AG04449 (cell line): ENCODE data around the gene CLDN7.

Source experiments
- CTCF ChIA-PET: fragments of 350-600 bp; formaldehyde crosslinking; extraction: SDS; loops from one replicate; lab custom pipeline; 2021; ENCODE audit warnings: antibody characterized with exemption; lab: Yijun Ruan, JAX
- POLR2A ChIA-PET: fragments of 400-600, 350-600 bp; formaldehyde crosslinking; extraction: SDS; loops from one replicate; lab custom pipeline; 2020; ENCODE audit warnings: antibody characterized with exemption, inconsistent platforms; lab: Yijun Ruan, JAX
- DNase-seq: peaks from one replicate; pipeline ENCODE4 v3.0.0-alpha.2; 2010; ENCODE audit warnings: low read depth, low spot score
- H3K4me3 ChIP-seq: 2 replicates; pipeline ENCODE4 v1.5.1; 2011; ENCODE audit warnings: low read depth, mild to moderate bottlenecking, control low read depth, low read length
- TF ChIP-seq, protein P1 (sequence below): IDR thresholded peaks from one replicate; pipeline ENCODE4 v1.5.1; 2011; ENCODE audit warnings: mild to moderate bottlenecking, moderate library complexity, low read length, control low read depth, inconsistent platforms; ENCODE audit not compliant: insufficient read depth; ENCODE audit errors: missing control alignments

The CLDN7 gene

GRCh38 chr17:7237266-7237760, 25.0 kb downstream of the CLDN7 start:
- TF ChIP-seq, protein P1, sequence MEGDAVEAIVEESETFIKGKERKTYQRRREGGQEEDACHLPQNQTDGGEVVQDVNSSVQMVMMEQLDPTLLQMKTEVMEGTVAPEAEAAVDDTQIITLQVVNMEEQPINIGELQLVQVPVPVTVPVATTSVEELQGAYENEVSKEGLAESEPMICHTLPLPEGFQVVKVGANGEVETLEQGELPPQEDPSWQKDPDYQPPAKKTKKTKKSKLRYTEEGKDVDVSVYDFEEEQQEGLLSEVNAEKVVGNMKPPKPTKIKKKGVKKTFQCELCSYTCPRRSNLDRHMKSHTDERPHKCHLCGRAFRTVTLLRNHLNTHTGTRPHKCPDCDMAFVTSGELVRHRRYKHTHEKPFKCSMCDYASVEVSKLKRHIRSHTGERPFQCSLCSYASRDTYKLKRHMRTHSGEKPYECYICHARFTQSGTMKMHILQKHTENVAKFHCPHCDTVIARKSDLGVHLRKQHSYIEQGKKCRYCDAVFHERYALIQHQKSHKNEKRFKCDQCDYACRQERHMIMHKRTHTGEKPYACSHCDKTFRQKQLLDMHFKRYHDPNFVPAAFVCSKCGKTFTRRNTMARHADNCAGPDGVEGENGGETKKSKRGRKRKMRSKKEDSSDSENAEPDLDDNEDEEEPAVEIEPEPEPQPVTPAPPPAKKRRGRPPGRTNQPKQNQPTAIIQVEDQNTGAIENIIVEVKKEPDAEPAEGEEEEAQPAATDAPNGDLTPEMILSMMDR, result no peak
- ChIA-PET CTCF (interaction anchor here (1.2 to 1.5 kb wide), 2 partner anchors 17 to 191 kb away, joined by 3 read pairs; no protein-coding TSS in a partner anchor), POLR2A (interaction anchor here (0.6 to 3.1 kb wide), 3 partner anchors 17 to 124 kb away, joined by 3 to 23 read pairs (median 3); partner anchors contain the start of genes ACADVL and DLG4)
- no peak for DNase-seq
- peak overlapping the region; percentile 84 for H3K4me3 ChIP-seq

GRCh38 chr17:7236808-7237207, 25.5 kb downstream of the CLDN7 start:
- CTCF ChIA-PET, result interaction anchor here (1.2 to 1.5 kb wide), 2 partner anchors 16 to 191 kb away, joined by 3 read pairs; no protein-coding TSS in a partner anchor
- TF ChIP-seq, protein P1, result no peak

GRCh38 chr17:7235693-7236665, 26.3 kb downstream of the CLDN7 start:
- ChIA-PET POLR2A (interaction anchor here (0.7 to 5.2 kb wide), 2 partner anchors 14 to 16 kb away, joined by 3 to 82 read pairs; partner anchors contain the start of genes ACADVL and DLG4), CTCF (interaction anchor here (1.2 to 1.5 kb wide), 2 partner anchors 15 to 190 kb away, joined by 3 read pairs; no protein-coding TSS in a partner anchor)
- DNase-seq, result no peak
- TF ChIP-seq, protein P1, result no peak
- H3K4me3 ChIP-seq, result no peak overlapping the region; the same call in 1 of the 2 replicates

More at GRCh38 chr17:7236808-7237207, 25.5 kb downstream of the CLDN7 start:
- POLR2A ChIA-PET, result interaction anchor here (0.7 kb wide), 2 partner anchors 16 to 22 kb away, joined by 3 read pairs; no protein-coding TSS in a partner anchor
- DNase-seq, result no peak
- peak overlapping the region; percentile 84; the same call in 1 of the 2 replicates for H3K4me3 ChIP-seq

DNA sequence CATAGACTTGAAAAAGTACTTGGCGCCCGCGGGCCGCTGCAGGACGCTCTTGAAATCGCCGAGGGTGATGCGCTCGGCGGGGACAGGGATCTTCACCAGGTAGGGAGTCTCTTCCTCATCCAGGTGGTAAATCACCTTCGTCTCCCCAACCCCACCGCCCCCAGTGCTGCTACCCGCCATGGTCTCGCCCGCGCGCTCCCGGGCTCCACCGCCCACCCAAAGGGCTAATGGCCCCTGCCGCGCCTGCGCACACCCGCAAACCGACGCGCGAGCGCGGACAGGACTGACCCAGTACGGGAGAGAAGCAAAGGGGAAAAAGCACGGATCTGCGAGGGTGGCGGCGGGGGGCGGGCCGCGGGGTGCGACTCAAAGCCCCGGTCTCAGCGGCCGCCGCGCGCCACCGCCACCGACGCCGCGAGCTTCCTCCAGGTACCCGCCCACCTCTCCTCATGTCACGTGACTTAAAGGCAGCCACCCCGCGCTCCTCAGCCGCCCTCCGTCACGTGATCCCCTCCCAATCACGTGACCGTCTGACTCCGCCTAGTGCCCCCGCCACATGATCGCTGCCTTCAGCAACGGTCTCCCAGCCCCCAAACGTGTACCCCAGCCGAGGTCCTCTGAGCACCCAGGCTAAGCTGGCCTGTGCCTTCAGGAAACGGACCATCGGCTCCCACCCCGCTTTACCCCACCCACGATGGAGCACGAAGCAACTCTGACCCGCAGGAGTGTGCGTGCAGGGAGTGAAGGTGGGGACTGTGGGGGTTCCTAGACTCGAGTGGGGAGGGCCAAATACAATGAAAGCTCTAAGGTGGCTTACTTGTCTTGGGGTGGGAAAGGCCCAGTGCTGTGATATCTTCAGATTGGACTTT, 28.0 kb downstream of the CLDN7 start, which contains the start of gene DVL2:
Gene DVL2 (minus strand): TSS at position 435 of the 869 bp plus-strand sequence. CDS start 255 bp downstream, at position 180.
- POLR2A ChIA-PET, result interaction anchor here (1.0 to 5.2 kb wide), 3 partner anchors 8 to 19 kb away, joined by 3 to 82 read pairs (median 3); partner anchors contain the start of genes ACADVL, DLG4 and GABARAP
- H3K4me3 ChIP-seq, result peak within 1 kb of the TSS; percentile 84
- TF ChIP-seq, protein P1, result no peak
- no peak for DNase-seq
- CTCF ChIA-PET, result interaction anchor here (0.7 kb wide), 1 partner anchor 14 kb away, joined by 5 read pairs; no protein-coding TSS in a partner anchor

GRCh38 chr17:7233701-7234082, 28.6 kb downstream of the CLDN7 start:
- TF ChIP-seq, protein P1, result no peak
- ChIA-PET CTCF (interaction anchor here (1.3 kb wide), 1 partner anchor 12 kb away, joined by 4 read pairs; no protein-coding TSS in a partner anchor), POLR2A (interaction anchor here (1.0 to 5.2 kb wide), 3 partner anchors 9 to 18 kb away, joined by 3 to 82 read pairs (median 3); partner anchors contain the start of genes ACADVL, DLG4 and GABARAP)
- peak overlapping the region; percentile 84 for H3K4me3 ChIP-seq
- DNase-seq, result no peak
